Ishikawa (cell line): ENCODE results near the gene TMEM132E.

Experiments used
- CEBPB ChIP-seq: IDR thresholded peaks from 2 replicates; pipeline ENCODE4 v1.6.1; 2012
- CREB1 ChIP-seq: IDR thresholded peaks from 2 replicates; pipeline ENCODE4 v1.6.1; 2012; ENCODE audit warnings: low read depth
- EGR1 ChIP-seq: IDR thresholded peaks from 2 replicates; pipeline ENCODE4 v1.6.1; 2012
- EP300 ChIP-seq: IDR thresholded peaks from 2 replicates; pipeline ENCODE4 v1.6.1; 2012; ENCODE audit warnings: borderline replicate concordance
- FOXM1 ChIP-seq: IDR thresholded peaks from 2 replicates; pipeline ENCODE4 v1.6.1; 2012; ENCODE audit warnings: low read depth, borderline replicate concordance
- MAX ChIP-seq: IDR thresholded peaks from 2 replicates; pipeline ENCODE4 v1.6.1; 2012
- NFIC ChIP-seq: IDR thresholded peaks from 2 replicates; pipeline ENCODE4 v1.6.1; 2012
- RAD21 ChIP-seq: IDR thresholded peaks from 2 replicates; pipeline ENCODE4 v1.6.1; 2012; ENCODE audit warnings: low read depth
- REST ChIP-seq: IDR thresholded peaks from 2 replicates; pipeline ENCODE4 v1.6.1; 2012; ENCODE audit warnings: low read depth, mild to moderate bottlenecking
- TAF1 ChIP-seq: IDR thresholded peaks from 2 replicates; pipeline ENCODE4 v1.6.1; 2012; ENCODE audit warnings: low read depth, mild to moderate bottlenecking
- TCF12 ChIP-seq: IDR thresholded peaks from 2 replicates; pipeline ENCODE4 v1.6.1; 2012; ENCODE audit warnings: low read depth
- TEAD4 ChIP-seq: IDR thresholded peaks from 2 replicates; pipeline ENCODE4 v1.6.1; 2012
- USF1 ChIP-seq: IDR thresholded peaks from 2 replicates; pipeline ENCODE4 v1.6.1; 2012
- YY1 ChIP-seq: IDR thresholded peaks from 2 replicates; pipeline ENCODE4 v1.6.1; 2012; ENCODE audit warnings: low read depth
- ZBTB7A ChIP-seq: IDR thresholded peaks from 2 replicates; pipeline ENCODE4 v1.6.1; 2012; ENCODE audit warnings: low read depth

Gene TMEM132E

GRCh38 chr17:34579017-34579946 is at the start of gene TMEM132E:
TSS of gene TMEM132E (plus strand) at chr17:34579582. CDS start at chr17:34581077, 1,495 bp downstream.
- TF ChIP-seq TAF1: no peak
- peak; percentile 76 for TF ChIP-seq USF1
- no peak for TF ChIP-seq CREB1
- peak; percentile 33; the same call in 1 of the 2 replicates for TF ChIP-seq MAX
- TF ChIP-seq NFIC: no peak

GRCh38 chr17:34530918-34531317 is 48.5 kb upstream of the TMEM132E start:
- no peak for TF ChIP-seq ZBTB7A
- no peak for TF ChIP-seq MAX
- no peak for TF ChIP-seq YY1
- TF ChIP-seq REST: no peak
- no peak for TF ChIP-seq TEAD4
- no peak for TF ChIP-seq EGR1
- TF ChIP-seq CREB1: no peak
- TF ChIP-seq EP300: no peak
- no peak for TF ChIP-seq RAD21
- no peak for TF ChIP-seq FOXM1
- TF ChIP-seq TAF1: no peak
- no peak for TF ChIP-seq TCF12
- no peak for TF ChIP-seq NFIC
- TF ChIP-seq USF1: no peak
- no peak for TF ChIP-seq CEBPB

DNA sequence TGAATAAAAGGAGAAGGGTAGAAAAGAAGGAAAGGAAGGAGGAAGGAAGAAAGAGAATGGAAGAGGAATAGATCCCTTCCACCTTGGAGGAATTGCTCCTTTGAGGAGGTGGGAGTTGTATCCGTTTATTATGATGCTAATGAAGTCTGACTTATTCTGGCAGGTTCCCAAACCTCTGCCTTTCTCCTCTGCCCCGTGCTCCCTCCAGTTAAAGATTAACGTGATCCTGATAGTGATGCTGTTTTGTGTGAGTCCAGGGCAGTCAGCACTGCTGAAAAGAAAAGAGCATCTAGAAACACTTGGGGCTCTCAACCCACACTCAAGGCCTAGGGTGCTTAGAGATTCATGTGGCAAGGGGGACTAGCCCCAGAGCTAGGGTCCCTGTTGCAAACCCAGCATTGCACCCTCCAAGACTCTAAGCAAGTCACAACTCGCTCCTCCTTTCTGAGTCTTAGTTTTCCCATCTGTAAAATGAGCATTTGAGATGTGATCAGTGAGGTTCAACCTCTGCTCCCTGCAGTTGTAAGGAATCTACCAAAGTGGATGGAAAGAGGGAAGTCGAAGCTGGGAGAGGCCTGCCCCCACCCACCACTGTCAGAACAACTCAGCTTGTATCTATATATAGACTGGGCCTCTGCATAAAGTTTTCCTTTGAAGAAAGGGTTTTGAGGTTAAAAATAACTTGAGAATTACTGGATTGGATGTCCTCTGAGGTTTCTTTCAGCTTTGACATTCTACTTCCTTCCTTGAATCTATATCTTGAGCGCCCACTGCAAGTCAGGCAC is 46.9 kb upstream of the TMEM132E start:
- TF ChIP-seq EGR1: no peak
- TF ChIP-seq CEBPB: no peak
- no peak for TF ChIP-seq REST
- no peak for TF ChIP-seq NFIC
- no peak for TF ChIP-seq TCF12
- no peak for TF ChIP-seq MAX
- TF ChIP-seq TEAD4: no peak
- TF ChIP-seq RAD21: no peak
- TF ChIP-seq EP300: no peak
- TF ChIP-seq FOXM1: no peak
- no peak for TF ChIP-seq USF1
- TF ChIP-seq TAF1: no peak
- no peak for TF ChIP-seq YY1

- TF ChIP-seq REST (no peak), EP300 (no peak), FOXM1 (no peak), MAX (no peak)
These were observed 45.4 kb upstream of the TMEM132E start for GRCh38 chr17:34533806-34534527.
